ENCODE data around the gene FRY. TPM values are rescaled to one million over a fixed set of nuclear protein-coding genes. Genes with fewer than 3 reads are reported as not detected.
A peak's percentile ranks its signal among the peaks of the same experiment; 100 is the strongest.

The FRY gene
- total and polyA plus RNA-seq, 4 donors: 6.2 to 31.2 (median 12.7) TPM

DNA sequence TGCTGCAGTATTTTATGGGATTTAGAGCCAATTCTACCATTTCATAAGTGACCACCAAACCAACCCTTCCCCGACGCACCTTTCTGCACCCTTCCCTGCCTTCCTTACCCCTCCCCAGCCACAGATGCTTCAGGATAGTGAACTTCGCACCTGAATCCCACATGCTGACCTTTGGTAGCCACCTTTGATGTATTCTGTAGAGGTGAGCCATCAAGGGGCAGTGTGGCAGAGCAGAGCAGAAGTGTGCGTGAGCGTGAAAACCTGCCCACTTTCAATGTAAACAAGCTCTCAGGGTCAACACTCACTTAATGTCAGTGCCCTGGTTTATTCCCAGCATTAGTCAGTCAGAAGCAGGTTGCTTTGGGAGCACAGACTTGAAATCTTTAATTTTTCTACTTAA is 107.7 kb downstream of the FRY start:
- H3K27me3 ChIP-seq (ENCODE audit: control insufficient read depth in 4 of 4, insufficient read depth in 4 of 4, low read length in 3 of 4): no peaks in the 10 kb centered on the region
- H3K27ac ChIP-seq (ENCODE audit: low read depth in 1 of 2, low read length in 2 of 2): no peak overlapping the region
- H3K36me3 ChIP-seq (ENCODE audit: control insufficient read depth in 4 of 4, insufficient read depth in 3 of 4, low read depth in 1 of 4, low read length in 3 of 4): peaks cover 0 to 6% (median 0%) of the 10 kb centered on the region in 4 donors
- H3K4me1 ChIP-seq (ENCODE audit: control insufficient read depth in 4 of 4, insufficient read depth in 4 of 4, low read length in 3 of 4): peaks cover 0 to 3% (median 2%) of the 10 kb centered on the region in 4 donors
- DNase-seq (ENCODE audit: low spot score): no peak
- TF ChIP-seq NR2F2 (IDR thresholded peaks at IDR 0.05) (peak; percentile 25), SP1 (IDR thresholded peaks at IDR 0.05) (no peak), RXRA (IDR thresholded peaks at IDR 0.05) (peak in 1 of 2 donors; percentile 37), HNF4G (IDR thresholded peaks at IDR 0.05) (peak; percentile 60), HNF4A (conservative IDR thresholded peaks at IDR 0.05) (peak; percentile 46 to 85)
- TF ChIP-seq, protein P1, sequence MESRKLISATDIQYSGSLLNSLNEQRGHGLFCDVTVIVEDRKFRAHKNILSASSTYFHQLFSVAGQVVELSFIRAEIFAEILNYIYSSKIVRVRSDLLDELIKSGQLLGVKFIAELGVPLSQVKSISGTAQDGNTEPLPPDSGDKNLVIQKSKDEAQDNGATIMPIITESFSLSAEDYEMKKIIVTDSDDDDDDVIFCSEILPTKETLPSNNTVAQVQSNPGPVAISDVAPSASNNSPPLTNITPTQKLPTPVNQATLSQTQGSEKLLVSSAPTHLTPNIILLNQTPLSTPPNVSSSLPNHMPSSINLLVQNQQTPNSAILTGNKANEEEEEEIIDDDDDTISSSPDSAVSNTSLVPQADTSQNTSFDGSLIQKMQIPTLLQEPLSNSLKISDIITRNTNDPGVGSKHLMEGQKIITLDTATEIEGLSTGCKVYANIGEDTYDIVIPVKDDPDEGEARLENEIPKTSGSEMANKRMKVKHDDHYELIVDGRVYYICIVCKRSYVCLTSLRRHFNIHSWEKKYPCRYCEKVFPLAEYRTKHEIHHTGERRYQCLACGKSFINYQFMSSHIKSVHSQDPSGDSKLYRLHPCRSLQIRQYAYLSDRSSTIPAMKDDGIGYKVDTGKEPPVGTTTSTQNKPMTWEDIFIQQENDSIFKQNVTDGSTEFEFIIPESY (IDR thresholded peaks at IDR 0.05): no peak
- TF ChIP-seq, protein P2, sequence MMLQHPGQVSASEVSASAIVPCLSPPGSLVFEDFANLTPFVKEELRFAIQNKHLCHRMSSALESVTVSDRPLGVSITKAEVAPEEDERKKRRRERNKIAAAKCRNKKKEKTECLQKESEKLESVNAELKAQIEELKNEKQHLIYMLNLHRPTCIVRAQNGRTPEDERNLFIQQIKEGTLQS (IDR thresholded peaks at IDR 0.05): no peak
- H3K4me3 ChIP-seq (ENCODE audit: low read depth in 1 of 3, low read length in 3 of 3): no peak overlapping the region
- no peak overlapping the region for H3K9ac ChIP-seq (ENCODE audit: low read depth in 1 of 2, low read length in 2 of 2)
- no peaks in the 10 kb centered on the region for H3K9me3 ChIP-seq (ENCODE audit: control insufficient read depth in 4 of 4, low read length in 3 of 4)
- 69% methylated on average over 5 of the region's 5 CpGs for WGBS

DNA sequence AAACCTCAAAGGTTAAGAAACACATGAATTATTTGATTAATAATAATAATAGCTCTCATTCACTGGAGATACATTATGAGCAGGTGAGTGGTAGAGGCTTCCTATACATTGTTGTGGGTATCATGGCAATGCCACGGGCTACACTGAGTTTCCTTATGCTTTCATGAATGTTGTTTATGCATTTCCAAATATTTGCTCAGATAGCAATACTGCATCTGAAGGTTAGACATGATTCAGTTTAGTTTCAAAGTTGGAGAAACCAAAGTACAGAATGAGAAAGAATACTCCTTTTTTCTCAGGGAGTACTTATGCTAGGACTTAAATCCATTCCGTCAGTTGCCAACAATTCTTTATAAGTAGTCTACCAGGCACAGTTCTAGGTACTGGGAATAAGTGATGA is 108.5 kb downstream of the FRY start:
- H3K36me3 ChIP-seq (ENCODE audit: control insufficient read depth in 4 of 4, insufficient read depth in 3 of 4, low read depth in 1 of 4, low read length in 3 of 4): peaks cover 0 to 3% (median 0%) of the 10 kb centered on the region in 4 donors
- no peaks in the 10 kb centered on the region for H3K27me3 ChIP-seq (ENCODE audit: control insufficient read depth in 4 of 4, insufficient read depth in 4 of 4, low read length in 3 of 4)
- H3K27ac ChIP-seq (ENCODE audit: low read depth in 1 of 2, low read length in 2 of 2): no peak overlapping the region
- 87% methylated on average over 2 of the region's 2 CpGs for WGBS
- peaks cover 0 to 3% (median 2%) of the 10 kb centered on the region in 4 donors for H3K4me1 ChIP-seq (ENCODE audit: control insufficient read depth in 4 of 4, insufficient read depth in 4 of 4, low read length in 3 of 4)
- TF ChIP-seq SP1 (IDR thresholded peaks at IDR 0.05) (no peak), YY1 (IDR thresholded peaks at IDR 0.05) (no peak), TAF1 (conservative IDR thresholded peaks at IDR 0.05) (no peak), HNF4G (IDR thresholded peaks at IDR 0.05) (no peak), RXRA (IDR thresholded peaks at IDR 0.05) (no peak), JUND (IDR thresholded peaks at IDR 0.05) (no peak), RAD21 (IDR thresholded peaks at IDR 0.05) (no peak), FOXA2 (IDR thresholded peaks at IDR 0.05) (no peak), NR2F2 (IDR thresholded peaks at IDR 0.05) (no peak), EGR1 (IDR thresholded peaks at IDR 0.05; ENCODE audit: low read depth in 2 of 2) (no peak), GABPA (IDR thresholded peaks at IDR 0.05 in 1 of 2, conservative IDR thresholded peaks at IDR 0.05 in 1 of 2) (no peak), HNF4A (conservative IDR thresholded peaks at IDR 0.05) (no peak)
- TF ChIP-seq, protein P3, sequence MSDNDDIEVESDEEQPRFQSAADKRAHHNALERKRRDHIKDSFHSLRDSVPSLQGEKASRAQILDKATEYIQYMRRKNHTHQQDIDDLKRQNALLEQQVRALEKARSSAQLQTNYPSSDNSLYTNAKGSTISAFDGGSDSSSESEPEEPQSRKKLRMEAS (IDR thresholded peaks at IDR 0.05): no peak
- TF ChIP-seq, protein P1 (IDR thresholded peaks at IDR 0.05): no peak
- TF ChIP-seq, protein P2 (IDR thresholded peaks at IDR 0.05): no peak
- TF ChIP-seq, protein P4, sequence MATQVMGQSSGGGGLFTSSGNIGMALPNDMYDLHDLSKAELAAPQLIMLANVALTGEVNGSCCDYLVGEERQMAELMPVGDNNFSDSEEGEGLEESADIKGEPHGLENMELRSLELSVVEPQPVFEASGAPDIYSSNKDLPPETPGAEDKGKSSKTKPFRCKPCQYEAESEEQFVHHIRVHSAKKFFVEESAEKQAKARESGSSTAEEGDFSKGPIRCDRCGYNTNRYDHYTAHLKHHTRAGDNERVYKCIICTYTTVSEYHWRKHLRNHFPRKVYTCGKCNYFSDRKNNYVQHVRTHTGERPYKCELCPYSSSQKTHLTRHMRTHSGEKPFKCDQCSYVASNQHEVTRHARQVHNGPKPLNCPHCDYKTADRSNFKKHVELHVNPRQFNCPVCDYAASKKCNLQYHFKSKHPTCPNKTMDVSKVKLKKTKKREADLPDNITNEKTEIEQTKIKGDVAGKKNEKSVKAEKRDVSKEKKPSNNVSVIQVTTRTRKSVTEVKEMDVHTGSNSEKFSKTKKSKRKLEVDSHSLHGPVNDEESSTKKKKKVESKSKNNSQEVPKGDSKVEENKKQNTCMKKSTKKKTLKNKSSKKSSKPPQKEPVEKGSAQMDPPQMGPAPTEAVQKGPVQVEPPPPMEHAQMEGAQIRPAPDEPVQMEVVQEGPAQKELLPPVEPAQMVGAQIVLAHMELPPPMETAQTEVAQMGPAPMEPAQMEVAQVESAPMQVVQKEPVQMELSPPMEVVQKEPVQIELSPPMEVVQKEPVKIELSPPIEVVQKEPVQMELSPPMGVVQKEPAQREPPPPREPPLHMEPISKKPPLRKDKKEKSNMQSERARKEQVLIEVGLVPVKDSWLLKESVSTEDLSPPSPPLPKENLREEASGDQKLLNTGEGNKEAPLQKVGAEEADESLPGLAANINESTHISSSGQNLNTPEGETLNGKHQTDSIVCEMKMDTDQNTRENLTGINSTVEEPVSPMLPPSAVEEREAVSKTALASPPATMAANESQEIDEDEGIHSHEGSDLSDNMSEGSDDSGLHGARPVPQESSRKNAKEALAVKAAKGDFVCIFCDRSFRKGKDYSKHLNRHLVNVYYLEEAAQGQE (IDR thresholded peaks at IDR 0.05): no peak
- TF ChIP-seq, protein P5, sequence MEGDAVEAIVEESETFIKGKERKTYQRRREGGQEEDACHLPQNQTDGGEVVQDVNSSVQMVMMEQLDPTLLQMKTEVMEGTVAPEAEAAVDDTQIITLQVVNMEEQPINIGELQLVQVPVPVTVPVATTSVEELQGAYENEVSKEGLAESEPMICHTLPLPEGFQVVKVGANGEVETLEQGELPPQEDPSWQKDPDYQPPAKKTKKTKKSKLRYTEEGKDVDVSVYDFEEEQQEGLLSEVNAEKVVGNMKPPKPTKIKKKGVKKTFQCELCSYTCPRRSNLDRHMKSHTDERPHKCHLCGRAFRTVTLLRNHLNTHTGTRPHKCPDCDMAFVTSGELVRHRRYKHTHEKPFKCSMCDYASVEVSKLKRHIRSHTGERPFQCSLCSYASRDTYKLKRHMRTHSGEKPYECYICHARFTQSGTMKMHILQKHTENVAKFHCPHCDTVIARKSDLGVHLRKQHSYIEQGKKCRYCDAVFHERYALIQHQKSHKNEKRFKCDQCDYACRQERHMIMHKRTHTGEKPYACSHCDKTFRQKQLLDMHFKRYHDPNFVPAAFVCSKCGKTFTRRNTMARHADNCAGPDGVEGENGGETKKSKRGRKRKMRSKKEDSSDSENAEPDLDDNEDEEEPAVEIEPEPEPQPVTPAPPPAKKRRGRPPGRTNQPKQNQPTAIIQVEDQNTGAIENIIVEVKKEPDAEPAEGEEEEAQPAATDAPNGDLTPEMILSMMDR (IDR thresholded peaks at IDR 0.05; ENCODE audit: low read depth, low read length, missing input control): no peak
- H3K9me3 ChIP-seq (ENCODE audit: control insufficient read depth in 4 of 4, low read length in 3 of 4): no peaks in the 10 kb centered on the region
- DNase-seq (ENCODE audit: low spot score): no peak
- H3K4me3 ChIP-seq (ENCODE audit: low read depth in 1 of 3, low read length in 3 of 3): no peak overlapping the region
- no peak overlapping the region for H3K9ac ChIP-seq (ENCODE audit: low read depth in 1 of 2, low read length in 2 of 2)
